ENCODE results near the gene TNFRSF4. TPM values are rescaled to one million over a fixed set of nuclear protein-coding genes. Genes with fewer than 3 reads are reported as not detected.
A peak's percentile ranks its signal among the peaks of the same experiment; 100 is the strongest.
"Not testable (repeated sequence)": the region's sequence is repeated elsewhere in the genome, so short reads cannot be mapped to it uniquely, and the experiment has no call there.

TNFRSF4 gene
- total RNA-seq, 1 experiment from 2014 or later: not detected

DNA sequence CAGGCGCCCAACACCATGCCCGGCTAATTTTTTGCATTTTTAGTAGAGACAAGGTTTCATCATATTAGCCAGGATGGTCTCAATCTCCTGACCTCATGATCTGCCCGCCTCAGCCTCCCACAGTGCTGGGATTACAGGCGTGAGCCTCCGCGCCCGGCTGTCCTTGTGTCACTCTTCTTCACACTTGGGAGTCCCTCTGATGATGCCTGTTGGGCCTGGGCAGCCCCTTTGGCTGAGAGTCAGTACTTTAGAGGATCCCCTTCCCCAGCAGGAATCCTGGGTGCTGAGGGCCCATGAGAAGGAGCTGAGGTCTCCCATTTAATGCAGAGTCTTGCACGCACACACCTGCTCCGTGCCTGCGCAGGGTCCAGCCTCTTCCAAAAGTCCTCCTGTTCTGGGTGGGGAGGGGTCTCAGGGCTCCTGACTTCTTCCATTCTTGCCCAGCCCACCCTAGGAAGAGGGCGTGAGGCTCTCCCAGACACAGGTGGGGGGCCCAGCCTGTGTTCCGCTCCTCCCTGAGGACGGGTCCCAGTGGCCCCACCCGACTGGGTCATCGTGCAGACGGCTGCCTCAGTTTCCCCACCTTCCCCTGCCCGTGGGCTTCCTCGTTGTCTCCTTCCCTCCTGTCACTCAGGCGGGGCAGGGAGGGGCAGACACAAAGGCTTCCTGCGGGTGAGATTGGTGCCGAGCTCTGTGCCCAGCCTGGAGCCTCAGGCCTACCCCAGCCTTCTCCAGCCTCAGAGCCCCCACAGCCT, 36.3 kb downstream of the TNFRSF4 start:
- Histone ChIP-seq H3K4me1 (ENCODE audit: low read length) (peaks cover 6% of the 10 kb centered on the region), H3K27me3 (ENCODE audit: low read length) (no peaks in the 10 kb centered on the region)
- no peak for DNase-seq

DNA sequence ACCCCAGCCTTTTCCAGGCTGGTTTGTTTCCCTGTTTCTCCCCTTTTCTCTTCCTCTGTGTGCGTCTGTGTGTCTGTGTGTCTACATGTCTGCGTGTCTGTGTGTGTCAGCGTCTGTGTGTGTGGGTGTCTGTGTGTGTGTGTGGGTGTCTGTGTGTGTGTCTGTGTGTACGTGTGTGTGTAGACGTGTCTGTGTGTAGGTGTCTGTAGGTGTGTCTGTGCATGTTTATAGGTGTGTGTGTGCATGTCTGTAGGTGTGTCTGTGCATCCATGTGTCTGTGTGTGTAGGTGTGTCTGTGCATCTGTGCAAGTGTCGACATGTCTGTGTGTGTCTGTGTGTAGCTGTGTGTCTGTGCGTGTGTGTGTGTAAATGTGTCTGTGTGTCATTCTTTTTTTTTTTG, 37.0 kb downstream of the TNFRSF4 start:
- Histone ChIP-seq H3K9me3 (ENCODE audit: low read length) (no peaks in the 10 kb centered on the region), H3K9me2 (replicated peaks; ENCODE audit: insufficient read depth, low read length) (no peaks in the 10 kb centered on the region), H3K4me3 (ENCODE audit: low read length) (no peak overlapping the region), H4K20me1 (ENCODE audit: insufficient read depth, low read depth, low read length) (0 out of 2 replicates have a peak, but pooled peaks cover 6% of the 10 kb centered on the region), H3K27me3 (ENCODE audit: low read length) (no peaks in the 10 kb centered on the region), H3K36me3 (ENCODE audit: insufficient read depth, low read length) (no peaks in the 10 kb centered on the region), H3K27ac (ENCODE audit: low read length) (no peak overlapping the region), H3K9ac (ENCODE audit: low read length) (no peak overlapping the region), H2AFZ (ENCODE audit: low read length) (no peak overlapping the region), H3K4me2 (ENCODE audit: low read depth, low read length, poor library complexity, severe bottlenecking) (no peak overlapping the region), H3K79me2 (ENCODE audit: low read length) (no peaks in the 10 kb centered on the region), H3K4me1 (ENCODE audit: low read length) (peaks cover 9% of the 10 kb centered on the region)
- no peak for DNase-seq

More for the DNA sequence above, 36.3 kb downstream of the TNFRSF4 start:
- Histone ChIP-seq H3K4me2 (ENCODE audit: low read depth, low read length, poor library complexity, severe bottlenecking) (no peak overlapping the region), H3K36me3 (ENCODE audit: insufficient read depth, low read length) (no peaks in the 10 kb centered on the region), H3K9me3 (ENCODE audit: low read length) (no peaks in the 10 kb centered on the region), H3K79me2 (ENCODE audit: low read length) (no peaks in the 10 kb centered on the region), H3K9me2 (replicated peaks; ENCODE audit: insufficient read depth, low read length) (no peaks in the 10 kb centered on the region), H3K9ac (ENCODE audit: low read length) (no peak overlapping the region), H3K27ac (ENCODE audit: low read length) (no peak overlapping the region), H3K4me3 (ENCODE audit: low read length) (no peak overlapping the region), H2AFZ (ENCODE audit: low read length) (no peak overlapping the region), H4K20me1 (ENCODE audit: insufficient read depth, low read depth, low read length) (0 out of 2 replicates have a peak, but pooled peaks cover 6% of the 10 kb centered on the region)

DNA sequence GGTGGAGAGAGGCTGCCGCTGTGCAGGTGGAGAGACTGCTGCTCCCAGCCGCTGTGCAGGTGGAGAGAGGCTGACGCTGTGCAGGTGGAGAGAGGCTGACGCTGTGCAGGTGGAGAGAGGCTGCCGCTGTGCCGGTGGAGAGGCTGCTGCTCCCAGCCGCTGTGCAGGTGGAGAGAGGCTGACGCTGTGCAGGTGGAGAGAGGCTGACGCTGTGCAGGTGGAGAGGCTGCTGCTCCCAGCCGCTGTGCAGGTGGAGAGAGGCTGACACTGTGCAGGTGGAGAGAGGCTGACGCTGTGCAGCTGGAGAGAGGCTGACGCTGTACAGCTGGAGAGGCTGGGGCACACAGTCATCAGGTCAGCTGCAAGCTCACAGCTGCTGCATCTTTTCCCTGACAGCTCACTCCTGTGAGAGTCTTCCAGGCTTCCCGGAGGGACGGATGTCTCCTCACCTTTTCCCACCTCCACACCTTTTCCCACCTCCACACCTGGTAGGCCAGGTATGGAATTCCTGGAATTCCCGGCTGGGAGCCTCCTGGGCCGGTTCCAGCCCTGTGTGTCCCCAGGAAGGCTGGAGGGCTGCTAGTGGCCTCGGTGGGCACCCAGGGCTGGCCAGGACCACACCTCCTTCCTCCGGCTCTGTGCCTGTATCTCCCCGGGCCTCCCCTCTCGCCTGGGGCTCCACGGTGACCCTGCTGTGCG, 37.7 kb downstream of the TNFRSF4 start:
- DNase-seq; H3K9me2 ChIP-seq (replicated peaks; ENCODE audit: insufficient read depth, low read length); H3K79me2 ChIP-seq (ENCODE audit: low read length); H3K4me2 ChIP-seq (ENCODE audit: low read depth, low read length, poor library complexity, severe bottlenecking); H3K9ac ChIP-seq (ENCODE audit: low read length); H2AFZ ChIP-seq (ENCODE audit: low read length); H3K9me3 ChIP-seq (ENCODE audit: low read length); H4K20me1 ChIP-seq (ENCODE audit: insufficient read depth, low read depth, low read length); H3K36me3 ChIP-seq (ENCODE audit: insufficient read depth, low read length); H3K27ac ChIP-seq (ENCODE audit: low read length); H3K4me3 ChIP-seq (ENCODE audit: low read length); H3K27me3 ChIP-seq (ENCODE audit: low read length): not testable (repeated sequence)
- peaks cover 17% of the 10 kb centered on the region for H3K4me1 ChIP-seq (ENCODE audit: low read length)

DNA sequence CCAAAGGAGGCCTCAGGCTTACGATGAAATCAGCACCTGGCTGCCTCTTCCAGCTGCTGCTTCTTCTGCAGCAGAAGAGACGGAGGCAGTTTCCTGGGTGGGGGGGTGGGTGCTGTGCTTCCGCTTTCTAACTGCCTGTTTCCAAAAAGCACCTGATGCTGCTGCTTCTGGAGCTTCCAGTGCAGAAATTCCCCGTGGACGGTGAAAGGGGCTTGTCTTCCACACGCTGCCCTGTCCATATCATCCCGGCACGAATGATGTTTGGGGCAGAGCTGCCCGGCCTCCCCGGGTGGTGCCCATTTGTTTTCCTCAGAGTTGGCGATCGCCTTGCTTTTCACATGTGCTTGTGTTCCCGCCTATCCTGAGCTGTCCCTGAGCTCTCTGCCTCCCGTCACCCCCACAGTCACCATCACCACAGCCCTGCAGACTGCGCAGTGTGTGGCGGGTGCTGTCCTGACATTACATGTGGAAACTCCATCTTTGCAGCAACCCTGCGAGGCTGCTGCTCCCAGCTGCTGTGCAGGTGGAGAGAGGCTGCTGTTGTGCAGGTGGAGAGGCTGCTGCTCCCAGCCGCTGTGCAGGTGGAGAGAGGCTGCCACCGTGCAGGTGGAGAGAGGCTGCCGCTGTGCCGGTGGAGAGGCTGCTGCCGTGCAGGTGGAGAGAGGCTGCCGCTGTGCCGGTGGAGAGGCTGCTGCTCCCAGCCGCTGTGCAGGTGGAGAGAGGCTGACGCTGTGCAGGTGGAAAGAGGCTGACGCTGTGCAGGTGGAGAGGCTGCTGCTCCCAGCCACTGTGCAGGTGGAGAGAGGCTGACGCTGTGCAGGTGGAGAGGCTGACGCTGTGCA, 38.5 kb downstream of the TNFRSF4 start:
- H3K36me3 ChIP-seq (ENCODE audit: insufficient read depth, low read length): no peaks in the 10 kb centered on the region
- H3K27me3 ChIP-seq (ENCODE audit: low read length): no peaks in the 10 kb centered on the region
- H3K4me2 ChIP-seq (ENCODE audit: low read depth, low read length, poor library complexity, severe bottlenecking): no peak overlapping the region
- peaks cover 19% of the 10 kb centered on the region for H3K4me1 ChIP-seq (ENCODE audit: low read length)
- H3K79me2 ChIP-seq (ENCODE audit: low read length): no peaks in the 10 kb centered on the region
- no peaks in the 10 kb centered on the region for H3K9me3 ChIP-seq (ENCODE audit: low read length)
- H4K20me1 ChIP-seq (ENCODE audit: insufficient read depth, low read depth, low read length): 0 out of 2 replicates have a peak, but pooled peaks cover 6% of the 10 kb centered on the region
- no peak overlapping the region for H3K27ac ChIP-seq (ENCODE audit: low read length)
- H2AFZ ChIP-seq (ENCODE audit: low read length): no peak overlapping the region
- DNase-seq: no peak
- H3K9me2 ChIP-seq (replicated peaks; ENCODE audit: insufficient read depth, low read length): no peaks in the 10 kb centered on the region
- no peak overlapping the region for H3K4me3 ChIP-seq (ENCODE audit: low read length)
- no peak overlapping the region for H3K9ac ChIP-seq (ENCODE audit: low read length)

DNA sequence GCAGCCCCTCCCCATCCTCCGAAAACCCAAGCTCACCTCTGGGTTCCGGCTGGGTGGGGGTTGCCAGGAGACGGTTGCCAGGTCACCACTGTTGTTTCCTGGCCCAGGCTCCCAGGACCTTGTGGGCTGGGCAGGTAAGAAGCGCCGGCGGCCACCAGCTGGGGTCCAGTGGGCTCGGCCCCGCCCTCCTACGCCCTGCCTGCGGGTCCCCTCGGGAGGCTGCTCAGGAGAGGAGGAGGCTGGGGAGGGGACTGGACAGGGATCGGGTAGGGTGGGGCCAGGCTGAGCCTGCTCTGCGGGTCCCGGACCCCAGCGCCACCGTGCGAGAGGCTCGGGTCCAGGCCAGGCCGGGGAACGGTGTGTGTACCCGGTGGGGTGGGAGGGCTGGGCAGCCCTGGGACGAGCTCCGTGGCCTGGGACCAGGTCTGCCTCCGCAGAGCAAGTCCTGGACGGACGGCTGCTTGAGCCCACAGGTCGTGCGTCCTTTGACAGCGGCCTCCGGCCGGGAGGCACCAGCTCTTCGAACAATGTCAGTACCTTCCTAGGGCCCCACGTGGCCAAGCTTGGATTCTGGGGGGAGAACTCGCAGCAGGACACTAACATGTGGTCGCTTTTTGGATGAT, 40.0 kb downstream of the TNFRSF4 start, which contains the start of gene TTLL10:
TTLL10 (plus strand) TSS at position 88 of the 623 bp plus-strand sequence. CDS start 5,336 bp downstream, outside the sequence.
- DNase-seq: no peak
- H3K4me2 ChIP-seq (ENCODE audit: low read depth, low read length, poor library complexity, severe bottlenecking): no peak within 1 kb of the TSS

DNA sequence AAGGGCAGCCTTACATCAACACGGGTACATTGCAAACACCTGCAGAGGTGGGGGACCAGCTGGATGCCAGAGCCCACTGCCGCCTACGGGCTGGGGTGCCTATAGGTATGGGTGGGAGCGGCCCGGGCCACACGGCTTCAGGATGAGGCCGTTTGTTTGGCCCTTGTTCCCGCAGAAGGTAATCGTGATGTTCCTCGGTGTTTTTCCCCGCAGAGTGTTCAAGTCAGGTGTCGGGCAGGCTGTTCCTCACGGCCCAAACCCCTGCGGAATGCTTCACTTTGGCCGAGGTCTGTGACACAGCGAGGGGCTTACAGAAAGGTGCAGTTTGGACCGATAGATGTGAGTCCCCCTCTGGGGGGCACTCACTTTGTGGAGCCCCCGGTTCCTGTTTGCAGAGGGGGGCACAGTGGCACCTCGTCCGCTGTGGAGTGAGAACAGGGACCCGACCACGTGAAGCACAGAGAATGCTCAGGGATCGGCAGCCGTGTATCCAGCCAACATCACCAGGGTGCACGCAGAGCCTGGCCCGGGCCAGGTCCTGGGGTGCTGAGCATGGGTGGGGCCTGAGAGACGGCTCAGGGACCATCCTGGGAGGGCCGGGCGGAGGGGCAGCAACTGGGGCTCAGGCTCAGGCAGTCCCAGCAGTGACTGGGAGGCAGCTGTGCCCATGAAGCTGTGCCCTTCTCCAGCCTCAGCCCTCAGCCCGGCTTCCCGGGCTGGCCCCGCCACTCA, 40.7 kb downstream of the TNFRSF4 start:
- Histone ChIP-seq H3K27me3 (ENCODE audit: low read length) (no peaks in the 10 kb centered on the region), H3K79me2 (ENCODE audit: low read length) (no peaks in the 10 kb centered on the region), H3K9me2 (replicated peaks; ENCODE audit: insufficient read depth, low read length) (no peaks in the 10 kb centered on the region), H3K9ac (ENCODE audit: low read length) (no peak overlapping the region), H3K36me3 (ENCODE audit: insufficient read depth, low read length) (no peaks in the 10 kb centered on the region), H3K27ac (ENCODE audit: low read length) (no peak overlapping the region), H3K9me3 (ENCODE audit: low read length) (no peaks in the 10 kb centered on the region), H4K20me1 (ENCODE audit: insufficient read depth, low read depth, low read length) (no peaks in the 10 kb centered on the region), H3K4me2 (ENCODE audit: low read depth, low read length, poor library complexity, severe bottlenecking) (no peak overlapping the region), H2AFZ (ENCODE audit: low read length) (no peak overlapping the region), H3K4me3 (ENCODE audit: low read length) (no peak overlapping the region), H3K4me1 (ENCODE audit: low read length) (peaks cover 14% of the 10 kb centered on the region)
- no peak for DNase-seq

More for the DNA sequence above, 40.0 kb downstream of the TNFRSF4 start, which contains the start of gene TTLL10:
- Histone ChIP-seq H2AFZ (ENCODE audit: low read length) (no peak within 1 kb of the TSS), H3K36me3 (ENCODE audit: insufficient read depth, low read length) (no peaks in the 10 kb centered on the region), H3K9me3 (ENCODE audit: low read length) (no peaks in the 10 kb centered on the region), H3K79me2 (ENCODE audit: low read length) (no peaks in the 10 kb centered on the region), H3K4me3 (ENCODE audit: low read length) (no peak within 1 kb of the TSS), H3K27ac (ENCODE audit: low read length) (no peak within 1 kb of the TSS), H4K20me1 (ENCODE audit: insufficient read depth, low read depth, low read length) (no peaks in the 10 kb centered on the region), H3K4me1 (ENCODE audit: low read length) (peaks cover 14% of the 10 kb centered on the region), H3K9ac (ENCODE audit: low read length) (no peak within 1 kb of the TSS), H3K9me2 (replicated peaks; ENCODE audit: insufficient read depth, low read length) (no peaks in the 10 kb centered on the region), H3K27me3 (ENCODE audit: low read length) (no peaks in the 10 kb centered on the region)

DNA sequence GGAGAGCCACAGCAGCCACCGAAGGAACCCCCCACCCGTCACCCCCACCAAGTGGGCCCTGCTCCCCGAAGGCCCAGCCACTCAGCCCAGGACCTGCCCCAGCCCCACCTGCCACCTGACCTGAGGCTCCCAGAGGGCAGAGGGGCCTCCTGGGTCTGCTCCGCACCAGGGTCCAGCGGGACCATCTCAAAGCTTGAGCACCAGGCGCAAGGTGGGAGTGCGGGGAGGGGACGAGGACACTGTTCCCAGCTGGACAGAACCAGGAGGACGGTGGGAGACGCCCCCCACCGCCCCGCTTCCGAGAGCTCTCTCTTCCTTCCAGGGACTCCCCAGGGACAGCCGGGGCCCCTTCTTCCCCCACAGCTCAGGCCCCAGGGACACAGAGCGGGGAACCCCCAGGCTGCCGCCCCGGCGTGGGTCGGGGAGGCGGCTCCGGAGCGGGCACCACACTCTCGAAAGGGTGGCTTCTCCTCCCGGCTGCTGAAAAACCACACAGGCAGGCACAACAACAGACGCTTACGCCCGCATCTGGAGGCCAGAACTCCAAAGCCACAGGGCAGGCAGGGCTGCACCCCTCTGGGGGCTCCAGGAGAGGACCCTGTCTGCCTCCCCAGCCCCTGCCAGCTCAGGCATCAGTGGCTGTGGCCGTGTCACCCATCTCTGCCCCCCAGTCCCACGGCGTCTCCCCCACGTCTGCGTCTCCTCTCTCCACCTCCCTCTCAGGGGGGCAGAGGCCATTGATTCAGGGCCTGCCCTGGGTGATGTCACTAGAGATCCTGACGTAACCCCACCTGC, 42.2 kb downstream of the TNFRSF4 start:
- Histone ChIP-seq H2AFZ (ENCODE audit: low read length) (no peak overlapping the region), H3K4me2 (ENCODE audit: low read depth, low read length, poor library complexity, severe bottlenecking) (peak overlapping the region; percentile 19), H3K36me3 (ENCODE audit: insufficient read depth, low read length) (no peaks in the 10 kb centered on the region), H3K4me1 (ENCODE audit: low read length) (peaks cover 14% of the 10 kb centered on the region), H3K4me3 (ENCODE audit: low read length) (no peak overlapping the region), H3K9me3 (ENCODE audit: low read length) (no peaks in the 10 kb centered on the region), H3K27ac (ENCODE audit: low read length) (no peak overlapping the region), H3K9me2 (replicated peaks; ENCODE audit: insufficient read depth, low read length) (no peaks in the 10 kb centered on the region), H3K27me3 (ENCODE audit: low read length) (no peaks in the 10 kb centered on the region), H4K20me1 (ENCODE audit: insufficient read depth, low read depth, low read length) (no peaks in the 10 kb centered on the region), H3K79me2 (ENCODE audit: low read length) (no peaks in the 10 kb centered on the region), H3K9ac (ENCODE audit: low read length) (peak overlapping the region; percentile 24; the same call in 1 of the 2 replicates)
- DNase-seq: no peak

Measured in Karpas-422 (cell line).